Loucy (cell line): ENCODE results near the gene NKIRAS1.
A peak's percentile ranks its signal among the peaks of the same experiment; 100 is the strongest.

Source experiments
- H2AFZ ChIP-seq: fragments of 200-600 bp; sonication (generic); 2 replicates; pipeline ENCODE4 v1.6.0; 2016; ENCODE audit warnings: antibody characterized with exemption, mild to moderate bottlenecking, low read length, moderate library complexity
- H3F3A ChIP-seq: fragments of 200-600 bp; 2 replicates; pipeline ENCODE4 v1.6.0; 2016; ENCODE audit warnings: antibody characterized with exemption, low read depth, mild to moderate bottlenecking
- H3K27me3 ChIP-seq: fragments of 200-600 bp; sonication (generic); 2 replicates; pipeline ENCODE4 v1.6.1; 2014; ENCODE audit warnings: low read length, mild to moderate bottlenecking; ENCODE audit not compliant: insufficient read depth, poor library complexity, severe bottlenecking
- H3K36me3 ChIP-seq: fragments of 200-600 bp; sonication (generic); 2 replicates; pipeline ENCODE4 v1.6.1; 2016; ENCODE audit warnings: low read length; ENCODE audit not compliant: insufficient read depth
- H3K4me1 ChIP-seq: fragments of 200-600 bp; sonication (generic); 2 replicates; pipeline ENCODE4 v1.5.1; 2014; ENCODE audit warnings: low read length, mild to moderate bottlenecking; ENCODE audit not compliant: insufficient read depth, poor library complexity, severe bottlenecking
- H3K4me2 ChIP-seq: fragments of 200-600 bp; sonication (generic); 2 replicates; pipeline ENCODE4 v1.6.0; 2014; ENCODE audit warnings: antibody characterized with exemption, low read length, low read depth, mild to moderate bottlenecking; ENCODE audit not compliant: poor library complexity, severe bottlenecking
- H3K4me3 ChIP-seq: fragments of 200-600 bp; sonication (generic); 2 replicates; pipeline ENCODE4 v1.5.1; 2014; ENCODE audit warnings: low read length, mild to moderate bottlenecking, mixed read lengths; ENCODE audit not compliant: poor library complexity, severe bottlenecking
- H3K79me2 ChIP-seq: fragments of 200-600 bp; sonication (generic); 2 replicates; pipeline ENCODE4 v1.6.1; 2014; ENCODE audit warnings: low read length; ENCODE audit not compliant: insufficient read depth
- H3K9ac ChIP-seq: fragments of 200-600 bp; sonication (generic); 2 replicates; pipeline ENCODE4 v1.6.0; 2014; ENCODE audit warnings: mild to moderate bottlenecking, low read depth, low read length, moderate library complexity; ENCODE audit not compliant: poor library complexity, severe bottlenecking
- H3K9me2 ChIP-seq: fragments of 200-600 bp; sonication (generic); replicated peaks from 2 replicates; pipeline ENCODE4 v1.6.1; 2016; ENCODE audit warnings: low read depth, low read length, mixed read lengths
- H3K9me3 ChIP-seq: fragments of 200-600 bp; sonication (generic); 2 replicates; pipeline ENCODE4 v1.6.1; 2014; ENCODE audit warnings: mild to moderate bottlenecking, antibody characterized with exemption, low read length, low read depth; ENCODE audit not compliant: insufficient read depth
- H4K20me1 ChIP-seq: fragments of 200-600 bp; sonication (generic); 2 replicates; pipeline ENCODE4 v1.6.0; 2014; ENCODE audit warnings: antibody characterized with exemption, low read length, mild to moderate bottlenecking; ENCODE audit not compliant: insufficient read depth, poor library complexity, severe bottlenecking
- CTCF ChIP-seq: fragments of 200-600 bp; sonication (generic); conservative IDR thresholded peaks from 2 replicates; pipeline ENCODE4 v1.5.1; 2014; ENCODE audit warnings: mild to moderate bottlenecking, antibody characterized with exemption, low read length
- EZH2phosphoT487 ChIP-seq: fragments of 200-600 bp; IDR thresholded peaks from 2 replicates; pipeline ENCODE4 v1.6.1; 2018; ENCODE audit warnings: antibody characterized with exemption, mild to moderate bottlenecking, moderate library complexity, borderline replicate concordance

NKIRAS1 gene

DNA sequence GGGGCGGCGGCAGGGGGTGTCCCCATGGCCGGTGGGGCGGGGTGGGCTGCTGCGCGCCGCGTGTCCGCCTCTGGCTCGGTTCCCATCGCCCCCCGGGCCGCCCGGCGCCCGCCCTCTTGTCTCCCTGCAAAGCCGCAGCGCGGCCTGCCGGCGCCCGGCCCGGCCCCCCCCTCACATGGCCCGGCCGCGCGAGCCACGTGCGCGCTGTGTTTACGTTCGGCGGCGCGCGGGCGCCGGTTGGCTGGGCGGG, 28.8 kb upstream of the NKIRAS1 start:
- H3F3A ChIP-seq = no peaks in the 10 kb centered on the region
- no peaks in the 10 kb centered on the region for H3K36me3 ChIP-seq
- H3K9me2 ChIP-seq = no peaks in the 10 kb centered on the region
- no peak overlapping the region; the same call in 1 of the 2 replicates for H2AFZ ChIP-seq
- TF ChIP-seq CTCF (no peak), EZH2phosphoT487 (no peak)
- H3K4me2 ChIP-seq = no peak overlapping the region
- peaks cover 4% of the 10 kb centered on the region for H4K20me1 ChIP-seq
- no peak overlapping the region for H3K9ac ChIP-seq
- no peaks in the 10 kb centered on the region for H3K9me3 ChIP-seq
- peak overlapping the region; percentile 91 for H3K4me3 ChIP-seq
- H3K27me3 ChIP-seq = no peaks in the 10 kb centered on the region
- H3K4me1 ChIP-seq = peaks cover 34% of the 10 kb centered on the region
- H3K79me2 ChIP-seq = peaks cover 21% of the 10 kb centered on the region

- peak within 1 kb of the TSS; percentile 88 for H3K4me2 ChIP-seq
- H3F3A ChIP-seq = no peaks in the 10 kb centered on the region
- H3K4me1 ChIP-seq = peaks cover 29% of the 10 kb centered on the region
- peak within 1 kb of the TSS; percentile 84 for H3K9ac ChIP-seq
- H3K36me3 ChIP-seq = no peaks in the 10 kb centered on the region
- no peaks in the 10 kb centered on the region for H3K27me3 ChIP-seq
- no peaks in the 10 kb centered on the region for H3K9me3 ChIP-seq
- peaks cover 21% of the 10 kb centered on the region for H3K79me2 ChIP-seq
- no peaks in the 10 kb centered on the region for H3K9me2 ChIP-seq
- peak within 1 kb of the TSS; percentile 98 for H2AFZ ChIP-seq
- TF ChIP-seq CTCF (no peak), EZH2phosphoT487 (no peak)
- H3K4me3 ChIP-seq = peak within 1 kb of the TSS; percentile 91
- peaks cover 4% of the 10 kb centered on the region for H4K20me1 ChIP-seq
Observed at GRCh38 chr3:23944861-23945662, 28.3 kb upstream of the NKIRAS1 start, which contains the start of gene NR1D2. Gene NR1D2 (plus strand): TSS chr3:23945286. CDS start chr3:23945579, 293 bp downstream.

DNA sequence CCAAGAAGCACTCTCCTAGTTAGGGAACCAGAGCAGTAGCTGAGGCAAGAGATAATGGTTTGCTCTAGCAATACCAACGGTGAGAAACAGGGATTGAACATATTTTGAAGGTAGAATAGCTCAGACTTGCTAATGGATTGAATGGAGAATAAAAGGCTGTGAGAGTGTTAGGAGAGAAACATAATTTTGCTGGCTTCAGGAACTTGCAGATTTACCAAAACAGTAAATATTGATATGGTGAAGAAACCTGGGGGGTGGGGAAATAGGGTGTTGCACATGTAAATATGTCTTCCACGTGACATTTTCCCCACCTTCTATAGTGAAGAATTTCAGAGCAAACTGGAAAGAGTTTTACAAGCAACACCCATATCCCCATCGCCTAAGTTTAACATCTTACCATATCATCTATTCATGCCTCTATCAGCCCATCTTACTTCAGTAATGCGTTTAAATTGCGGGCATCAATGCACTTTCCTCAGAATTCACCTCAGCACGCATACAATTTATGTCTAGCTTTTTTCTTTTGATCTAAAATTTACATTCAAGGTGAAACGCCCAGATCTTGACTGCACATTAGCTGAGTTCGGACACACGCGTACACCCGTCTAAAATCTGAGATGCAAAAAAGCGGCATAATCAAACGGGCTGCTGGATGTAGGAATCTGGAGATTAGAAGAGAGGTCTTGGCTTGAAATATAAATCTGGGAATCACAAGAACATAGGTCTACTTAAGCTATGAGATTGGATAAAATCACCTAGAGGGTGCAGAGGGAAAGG, 27.4 kb upstream of the NKIRAS1 start:
- Histone ChIP-seq H4K20me1 (peaks cover 4% of the 10 kb centered on the region), H3K9me2 (no peaks in the 10 kb centered on the region), H3K27me3 (no peaks in the 10 kb centered on the region), H3K79me2 (peaks cover 21% of the 10 kb centered on the region), H3K9me3 (no peaks in the 10 kb centered on the region), H3F3A (no peaks in the 10 kb centered on the region), H3K9ac (peak overlapping the region; percentile 77), H3K36me3 (no peaks in the 10 kb centered on the region), H3K4me1 (peaks cover 21% of the 10 kb centered on the region), H3K4me2 (peak overlapping the region; percentile 84), H3K4me3 (peak overlapping the region; percentile 91), H2AFZ (peak overlapping the region; percentile 98)
- TF ChIP-seq EZH2phosphoT487 (no peak), CTCF (no peak)
